ENCODE data around the gene SARNP. TPM values are rescaled to one million over a fixed set of nuclear protein-coding genes. Genes with fewer than 3 reads are reported as not detected.
"Not testable (repeated sequence)": the region's sequence is repeated elsewhere in the genome, so short reads cannot be mapped to it uniquely, and the experiment has no call there.

The SARNP gene
- total RNA-seq, 1 donor, result 94.6 TPM

GRCh38 chr12:55777856-55778255, 39.7 kb downstream of the SARNP start:
- DNase-seq (ENCODE audit: low read depth), result no peak
- no peak overlapping the region for H3K4me3 ChIP-seq (ENCODE audit: low read depth, low read length)
- TF ChIP-seq, protein P1, sequence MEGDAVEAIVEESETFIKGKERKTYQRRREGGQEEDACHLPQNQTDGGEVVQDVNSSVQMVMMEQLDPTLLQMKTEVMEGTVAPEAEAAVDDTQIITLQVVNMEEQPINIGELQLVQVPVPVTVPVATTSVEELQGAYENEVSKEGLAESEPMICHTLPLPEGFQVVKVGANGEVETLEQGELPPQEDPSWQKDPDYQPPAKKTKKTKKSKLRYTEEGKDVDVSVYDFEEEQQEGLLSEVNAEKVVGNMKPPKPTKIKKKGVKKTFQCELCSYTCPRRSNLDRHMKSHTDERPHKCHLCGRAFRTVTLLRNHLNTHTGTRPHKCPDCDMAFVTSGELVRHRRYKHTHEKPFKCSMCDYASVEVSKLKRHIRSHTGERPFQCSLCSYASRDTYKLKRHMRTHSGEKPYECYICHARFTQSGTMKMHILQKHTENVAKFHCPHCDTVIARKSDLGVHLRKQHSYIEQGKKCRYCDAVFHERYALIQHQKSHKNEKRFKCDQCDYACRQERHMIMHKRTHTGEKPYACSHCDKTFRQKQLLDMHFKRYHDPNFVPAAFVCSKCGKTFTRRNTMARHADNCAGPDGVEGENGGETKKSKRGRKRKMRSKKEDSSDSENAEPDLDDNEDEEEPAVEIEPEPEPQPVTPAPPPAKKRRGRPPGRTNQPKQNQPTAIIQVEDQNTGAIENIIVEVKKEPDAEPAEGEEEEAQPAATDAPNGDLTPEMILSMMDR (IDR thresholded peaks at IDR 0.05; ENCODE audit: insufficient read depth, low read depth, low read length), result no peak

- DNase-seq (ENCODE audit: low read depth), result no peak
- TF ChIP-seq, protein P1 (IDR thresholded peaks at IDR 0.05; ENCODE audit: insufficient read depth, low read depth, low read length), result no peak
- no peak overlapping the region for H3K4me3 ChIP-seq (ENCODE audit: low read depth, low read length)
These were observed 45.8 kb downstream of the SARNP start for GRCh38 chr12:55771736-55772135.

DNA sequence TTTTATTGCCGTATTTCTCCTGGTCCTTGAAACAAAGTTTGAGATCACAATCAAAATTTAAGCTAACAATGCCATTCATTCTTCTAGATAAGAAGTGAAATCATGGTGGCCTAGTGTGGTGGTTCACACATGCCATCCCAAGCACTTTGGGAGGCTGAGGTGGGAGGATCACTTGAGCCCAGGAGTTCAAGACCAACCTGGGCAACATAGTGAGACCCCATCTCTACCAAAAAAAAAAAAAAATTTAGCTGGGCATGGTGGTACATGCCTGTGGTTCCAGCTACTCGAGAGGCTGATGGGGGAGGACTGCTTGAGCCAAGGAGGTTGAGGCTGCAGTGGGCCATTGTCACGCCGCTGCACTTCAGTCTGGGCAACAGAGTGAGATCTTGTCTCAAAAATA, 50.4 kb downstream of the SARNP start:
- no peak for DNase-seq (ENCODE audit: low read depth)
- no peak overlapping the region for H3K4me3 ChIP-seq (ENCODE audit: low read depth, low read length)

GRCh38 chr12:55765736-55766290, 51.7 kb downstream of the SARNP start:
- no peak overlapping the region for H3K4me3 ChIP-seq (ENCODE audit: low read depth, low read length)
- TF ChIP-seq, protein P1 (IDR thresholded peaks at IDR 0.05; ENCODE audit: insufficient read depth, low read depth, low read length), result no peak
- DNase-seq (ENCODE audit: low read depth), result no peak

More for the DNA sequence above, 50.4 kb downstream of the SARNP start:
- TF ChIP-seq, protein P1 (IDR thresholded peaks at IDR 0.05; ENCODE audit: insufficient read depth, low read depth, low read length), result no peak

DNA sequence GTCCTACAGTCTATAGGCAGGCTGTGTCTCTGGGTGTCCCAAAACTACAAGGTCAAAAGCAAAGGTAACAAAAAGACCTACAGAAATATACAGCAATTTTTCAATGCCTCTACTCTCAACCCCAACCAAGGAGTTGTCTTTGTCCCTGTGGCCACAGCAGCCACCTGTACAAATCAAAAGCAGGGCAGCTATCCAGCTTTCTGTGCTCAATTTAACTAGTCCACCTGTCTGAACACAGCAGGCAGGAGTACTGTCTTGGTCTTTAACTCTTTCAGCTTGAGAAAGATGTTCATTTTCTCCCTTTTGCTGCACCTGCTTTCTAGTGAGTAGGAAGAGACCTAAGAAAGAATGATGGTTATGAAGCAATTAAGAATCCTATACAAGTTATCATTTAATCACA, 54.9 kb downstream of the SARNP start:
- TF ChIP-seq, protein P1 (IDR thresholded peaks at IDR 0.05; ENCODE audit: insufficient read depth, low read depth, low read length), result no peak
- no peak for DNase-seq (ENCODE audit: low read depth)

GRCh38 chr12:55760663-55761062, 56.9 kb downstream of the SARNP start:
- TF ChIP-seq, protein P1 (IDR thresholded peaks at IDR 0.05; ENCODE audit: insufficient read depth, low read depth, low read length), result no peak
- H3K4me3 ChIP-seq (ENCODE audit: low read depth, low read length), result no peak overlapping the region
- no peak for DNase-seq (ENCODE audit: low read depth)

More for the DNA sequence above, 54.9 kb downstream of the SARNP start:
- H3K4me3 ChIP-seq (ENCODE audit: low read depth, low read length), result no peak overlapping the region

- DNase-seq (ENCODE audit: low read depth), result not testable (repeated sequence)
These were observed 58.9 kb downstream of the SARNP start for GRCh38 chr12:55758575-55758974.

More at GRCh38 chr12:55758575-55758974, 58.9 kb downstream of the SARNP start:
- H3K4me3 ChIP-seq (ENCODE audit: low read depth, low read length), result not testable (repeated sequence)
